Measurements from ENCODE around the gene RNF20. TPM values are rescaled to one million over a fixed set of nuclear protein-coding genes. Genes with fewer than 3 reads are reported as not detected.
"Not testable (repeated sequence)": the region's sequence is repeated elsewhere in the genome, so short reads cannot be mapped to it uniquely, and the experiment has no call there.

Gene RNF20
- total and polyA plus RNA-seq, 3 donors from 2014 or later, result 36.7 to 78.0 (median 53.1) TPM

DNA sequence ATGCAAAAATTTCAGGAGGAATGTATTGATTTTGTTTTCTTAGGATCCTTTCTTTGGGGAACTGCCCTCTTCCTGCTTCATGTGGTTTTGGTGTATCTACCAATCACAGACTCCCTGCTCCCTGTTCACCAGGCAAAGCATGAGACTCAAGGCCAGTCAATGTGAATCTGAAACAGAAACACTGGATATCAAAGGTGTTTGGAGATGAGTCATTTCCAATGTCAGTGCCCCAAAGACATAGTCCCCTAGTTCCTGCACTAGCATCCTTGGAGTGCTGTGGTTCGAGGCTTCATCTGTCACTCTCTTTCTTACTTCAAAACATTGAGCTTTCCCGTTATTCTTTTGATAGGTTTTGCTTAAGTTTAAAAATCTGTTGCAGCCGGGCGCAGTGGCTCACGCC is 53.0 kb downstream of the RNF20 start:
- Histone ChIP-seq H3K36me3 (ENCODE audit: low read depth, missing control alignments) (no peaks in the 10 kb centered on the region), H3K27me3 (no peaks in the 10 kb centered on the region), H3K4me1 (no peaks in the 10 kb centered on the region), H3K4me3 (no peak overlapping the region), H3K27ac (no peak overlapping the region), H3K9me3 (no peaks in the 10 kb centered on the region)
- no peak for TF ChIP-seq POLR2A (IDR thresholded peaks at IDR 0.05)
- TF ChIP-seq, protein P1, sequence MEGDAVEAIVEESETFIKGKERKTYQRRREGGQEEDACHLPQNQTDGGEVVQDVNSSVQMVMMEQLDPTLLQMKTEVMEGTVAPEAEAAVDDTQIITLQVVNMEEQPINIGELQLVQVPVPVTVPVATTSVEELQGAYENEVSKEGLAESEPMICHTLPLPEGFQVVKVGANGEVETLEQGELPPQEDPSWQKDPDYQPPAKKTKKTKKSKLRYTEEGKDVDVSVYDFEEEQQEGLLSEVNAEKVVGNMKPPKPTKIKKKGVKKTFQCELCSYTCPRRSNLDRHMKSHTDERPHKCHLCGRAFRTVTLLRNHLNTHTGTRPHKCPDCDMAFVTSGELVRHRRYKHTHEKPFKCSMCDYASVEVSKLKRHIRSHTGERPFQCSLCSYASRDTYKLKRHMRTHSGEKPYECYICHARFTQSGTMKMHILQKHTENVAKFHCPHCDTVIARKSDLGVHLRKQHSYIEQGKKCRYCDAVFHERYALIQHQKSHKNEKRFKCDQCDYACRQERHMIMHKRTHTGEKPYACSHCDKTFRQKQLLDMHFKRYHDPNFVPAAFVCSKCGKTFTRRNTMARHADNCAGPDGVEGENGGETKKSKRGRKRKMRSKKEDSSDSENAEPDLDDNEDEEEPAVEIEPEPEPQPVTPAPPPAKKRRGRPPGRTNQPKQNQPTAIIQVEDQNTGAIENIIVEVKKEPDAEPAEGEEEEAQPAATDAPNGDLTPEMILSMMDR (IDR thresholded peaks at IDR 0.05), result no peak
- DNase-seq, result no peak
- WGBS, 2 donors, result 89 to 97% methylated on average over 5 of the region's 5 CpGs
- intact Hi-C loops (cut with DNase I; ENCODE audit: low total_unique reads), result no loop called here

- no peaks in the 10 kb centered on the region for H3K9me3 ChIP-seq
- intact Hi-C loops (cut with DNase I; ENCODE audit: low total_unique reads), result no loop called here
- TF ChIP-seq POLR2A (IDR thresholded peaks at IDR 0.05), result no peak
- TF ChIP-seq, protein P1 (IDR thresholded peaks at IDR 0.05), result no peak
- DNase-seq, result no peak
- no peaks in the 10 kb centered on the region for H3K36me3 ChIP-seq (ENCODE audit: low read depth, missing control alignments)
- no peak overlapping the region for H3K4me3 ChIP-seq
- 90 to 91% methylated on average over 4 of the region's 4 CpGs for WGBS, 2 donors
- no peaks in the 10 kb centered on the region for H3K27me3 ChIP-seq
- no peak overlapping the region for H3K27ac ChIP-seq
- no peaks in the 10 kb centered on the region for H3K4me1 ChIP-seq
Observed at GRCh38 chr9:101587332-101588043, 53.8 kb downstream of the RNF20 start.

DNA sequence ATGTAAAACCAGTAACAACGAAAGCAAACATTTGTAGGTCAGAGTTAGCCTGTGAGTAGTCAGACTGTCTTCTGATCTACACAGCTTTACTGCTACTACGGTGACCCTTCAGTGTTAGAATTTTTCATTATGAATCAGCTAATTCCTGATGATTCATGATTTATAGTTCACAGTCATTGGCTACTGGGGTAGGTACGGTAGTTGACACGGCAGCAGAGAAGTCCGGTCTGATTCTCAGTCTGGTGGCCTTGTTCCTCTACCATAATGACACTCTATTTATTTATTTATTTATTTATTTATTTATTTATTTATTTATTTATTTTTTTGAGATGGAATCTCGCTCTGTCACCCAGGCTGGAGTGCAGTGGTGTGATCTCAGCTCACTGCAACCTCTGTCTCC is 56.4 kb downstream of the RNF20 start:
- DNase-seq; intact Hi-C loops (cut with DNase I; ENCODE audit: low total_unique reads): not testable (repeated sequence)
- WGBS, 2 donors, result 92 to 97% methylated on average over 6 of the region's 6 CpGs

DNA sequence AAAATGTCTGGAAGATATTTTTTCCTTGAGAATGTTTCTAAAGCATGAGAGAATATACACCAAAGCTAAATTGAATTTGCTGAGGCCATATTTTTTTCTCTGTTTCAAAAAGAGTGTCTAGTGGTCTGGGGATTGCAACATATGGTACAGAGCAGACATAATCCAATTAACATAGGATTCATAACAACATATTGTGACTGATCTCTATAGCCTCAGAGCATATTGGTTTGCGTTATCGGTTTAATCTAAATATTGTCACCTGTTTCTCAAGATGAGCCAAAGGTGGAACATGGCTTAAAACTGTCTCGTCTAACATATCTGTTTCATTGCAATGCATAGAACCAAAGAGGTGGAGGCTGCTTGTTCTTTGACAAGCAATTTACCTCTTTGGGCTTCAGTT is 57.2 kb downstream of the RNF20 start:
- WGBS, 2 donors, result 90 to 92% methylated on average over 3 of the region's 3 CpGs
- no peak for DNase-seq

More for the DNA sequence above, 56.4 kb downstream of the RNF20 start:
- H3K9me3 ChIP-seq; H3K36me3 ChIP-seq (ENCODE audit: low read depth, missing control alignments); H3K4me1 ChIP-seq; H3K27me3 ChIP-seq; H3K4me3 ChIP-seq; H3K27ac ChIP-seq: not testable (repeated sequence)

DNA sequence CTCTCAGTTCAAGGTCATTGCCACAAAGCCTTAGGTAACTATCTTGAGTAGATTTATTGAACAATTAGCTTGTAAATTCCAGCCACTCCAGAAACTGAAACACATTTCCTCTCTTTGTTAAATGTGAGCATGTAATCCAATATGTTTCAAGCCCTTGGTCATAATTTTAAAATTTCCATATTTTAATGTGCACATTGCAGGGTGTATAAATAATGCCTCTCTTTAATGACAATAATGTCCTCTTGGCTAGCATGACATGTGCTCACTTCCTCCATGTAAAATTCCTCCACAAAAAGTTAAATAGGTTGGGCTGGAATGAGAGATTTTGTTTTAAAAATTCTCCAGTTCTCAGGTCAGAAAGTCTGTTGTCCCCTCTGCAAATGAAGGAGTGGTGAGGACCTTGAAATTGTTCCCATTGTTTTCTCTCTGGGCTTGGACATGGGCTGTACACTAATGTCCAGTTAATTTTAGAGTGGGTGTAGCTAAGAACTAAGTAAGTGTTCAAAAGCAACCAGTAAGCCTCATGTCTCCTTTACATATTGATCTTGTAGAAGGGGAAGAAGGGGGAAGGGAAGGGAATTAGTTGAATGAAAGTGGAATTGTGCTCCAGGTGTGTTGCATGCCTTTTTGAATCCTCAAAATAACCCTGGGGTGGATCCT is 58.3 kb downstream of the RNF20 start:
- TF ChIP-seq, protein P1 (IDR thresholded peaks at IDR 0.05), result no peak
- TF ChIP-seq POLR2A (IDR thresholded peaks at IDR 0.05), result no peak
- intact Hi-C loops (cut with DNase I; ENCODE audit: low total_unique reads), result no loop called here
- no peak for DNase-seq

More for the DNA sequence above, 57.2 kb downstream of the RNF20 start:
- no peak for TF ChIP-seq POLR2A (IDR thresholded peaks at IDR 0.05)
- TF ChIP-seq, protein P1 (IDR thresholded peaks at IDR 0.05), result no peak
- H3K36me3 ChIP-seq (ENCODE audit: low read depth, missing control alignments), result no peaks in the 10 kb centered on the region
- intact Hi-C loops (cut with DNase I; ENCODE audit: low total_unique reads), result no loop called here
- H3K9me3 ChIP-seq, result no peaks in the 10 kb centered on the region
- no peaks in the 10 kb centered on the region for H3K27me3 ChIP-seq
- H3K4me1 ChIP-seq, result no peaks in the 10 kb centered on the region
- no peak overlapping the region for H3K27ac ChIP-seq
- H3K4me3 ChIP-seq, result no peak overlapping the region

More for the DNA sequence above, 58.3 kb downstream of the RNF20 start:
- Histone ChIP-seq H3K4me3 (no peak overlapping the region), H3K36me3 (ENCODE audit: low read depth, missing control alignments) (no peaks in the 10 kb centered on the region), H3K27me3 (no peaks in the 10 kb centered on the region), H3K9me3 (no peaks in the 10 kb centered on the region), H3K27ac (no peak overlapping the region), H3K4me1 (no peaks in the 10 kb centered on the region)

All from testis (tissue), 3 donors.